K562 (cell line): ENCODE results near the gene ZNF816. TPM values are rescaled to one million over a fixed set of nuclear protein-coding genes. Genes with fewer than 3 reads are reported as not detected.

Experiments used
- BCL6 ChIP-seq: fragments of 250-450 bp; sonication (Bioruptor Pico); IDR thresholded peaks from 2 replicates; pipeline ENCODE4 v1.4.0; 2020
- CEBPG ChIP-seq, 3 experiments: fragments of 200-800 bp in 1 of 3; sonication (Bioruptor generic) in 1 of 3; sonication (generic) in 1 of 3; formaldehyde crosslinking in 1 of 3; IDR thresholded peaks in 2 of 3; conservative IDR thresholded peaks in 1 of 3; 2 replicates each; pipeline versions ENCODE4 v1.6.1 to v1.8.0; 2016 to 2022; ENCODE audit warnings: missing compliant biosample characterization in 2 of 3, missing genetic modification characterization in 2 of 3, mild to moderate bottlenecking in 1 of 3, missing genetic modification reagents in 1 of 3
- CXXC5 ChIP-seq: fragments of 250-450 bp; sonication (Bioruptor Pico); IDR thresholded peaks from 2 replicates; pipeline ENCODE4 v1.8.0; 2022; ENCODE audit warnings: inconsistent platforms, mild to moderate bottlenecking, moderate library complexity
- ELF2 ChIP-seq: fragments of 250-450 bp; sonication (Bioruptor Pico); IDR thresholded peaks from 2 replicates; pipeline ENCODE4 v1.5.0; 2021; ENCODE audit warnings: mild to moderate bottlenecking
- PTBP1 ChIP-seq: fragments of 200-400 bp; formaldehyde crosslinking; IDR thresholded peaks from 2 replicates; pipeline ENCODE4 v1.6.1; 2017; ENCODE audit warnings: low read depth, low read length
- SRSF3 ChIP-seq: fragments of 200-400 bp; formaldehyde crosslinking; IDR thresholded peaks from 2 replicates; pipeline ENCODE4 v1.6.1; 2016; ENCODE audit warnings: mild to moderate bottlenecking, low read length, moderate library complexity; ENCODE audit not compliant: insufficient read depth
- TFAM ChIP-seq: fragments of 250-450 bp; sonication (Bioruptor Pico); conservative IDR thresholded peaks from 2 replicates; pipeline ENCODE4 v1.5.0; 2021; ENCODE audit warnings: mild to moderate bottlenecking, moderate library complexity
- ZC3H11A ChIP-seq: IDR thresholded peaks from 2 replicates; pipeline ENCODE4 v1.6.1; 2012; ENCODE audit warnings: low read depth, low read length, improper control_type of control experiment
- ZC3H4 ChIP-seq: sonication (generic); formaldehyde crosslinking; IDR thresholded peaks from 2 replicates; pipeline ENCODE4 v1.9.0; 2021; ENCODE audit warnings: missing genetic modification reagents, borderline replicate concordance
- ZNF12 ChIP-seq: sonication (generic); formaldehyde crosslinking; IDR thresholded peaks from 2 replicates; pipeline ENCODE4 v1.4.0; 2020; ENCODE audit warnings: mild to moderate bottlenecking, missing genetic modification reagents
- ZNF436 ChIP-seq: fragments of 250-450, 450-650 bp; sonication (Bioruptor Pico); formaldehyde crosslinking; IDR thresholded peaks from 2 replicates; pipeline ENCODE4 v1.7.0; 2020; ENCODE audit warnings: mild to moderate bottlenecking
- ZNF586 ChIP-seq: fragments of 450-650 bp; formaldehyde crosslinking; conservative IDR thresholded peaks from 2 replicates; pipeline ENCODE4 v1.4.0; 2020; ENCODE audit warnings: mild to moderate bottlenecking, moderate library complexity
- polyA plus RNA-seq, 8 experiments: library from polyadenylated mRNA; depleted of rRNA in 4 of 8; stranded (reverse) in 5 of 8; unstranded in 3 of 8; fragments of >200 nt; fragmentation: Nextera tagmentation in 2 of 8; fragmentation: Illumina TruSeq in 1 of 8; extraction: Ambion mirVana in 2 of 8; extraction: Trizol in 1 of 8; gene quantifications; 2 replicates each; pipeline versions ENCODE4 v1.2.1 to v1.2.3, GENCODE V29; 2011 to 2014; ENCODE audit warnings: inconsistent platforms in 1 of 8, missing spikeins in 1 of 8
- total RNA-seq, 7 experiments: library from RNA; depleted of rRNA in 6 of 7; stranded (reverse); fragments of >200 nt in 6 of 7; fragmentation: Illumina TruSeq in 2 of 7; extraction: Trizol in 2 of 7; gene quantifications; 2 replicates each; pipeline versions ENCODE4 v1.2.1 to v1.2.3, GENCODE V29; 2011 to 2021; ENCODE audit warnings: low replicate concordance in 1 of 7
- TF ChIP-seq, protein P1 (sequence below): fragments of 450-650 bp; IDR thresholded peaks from 2 replicates; pipeline ENCODE4 v1.6.1; 2016; ENCODE audit warnings: low read depth, mild to moderate bottlenecking, moderate library complexity
- TF ChIP-seq, protein P2 (sequence below): fragments of 450-650 bp; formaldehyde crosslinking; conservative IDR thresholded peaks from 2 replicates; pipeline ENCODE4 v1.4.0; 2022; ENCODE audit warnings: mild to moderate bottlenecking, missing genetic modification characterization
- TF ChIP-seq, protein P3 (sequence below): fragments of 250-450 bp; sonication (Bioruptor Pico); IDR thresholded peaks from 2 replicates; pipeline ENCODE4 v1.5.0; 2021; ENCODE audit warnings: mild to moderate bottlenecking, borderline replicate concordance
- TF ChIP-seq, protein P4 (sequence below): conservative IDR thresholded peaks from 2 replicates; pipeline ENCODE4 v1.6.1; 2011; ENCODE audit warnings: low read depth, mild to moderate bottlenecking, low read length; ENCODE audit not compliant: control insufficient read depth
- TF ChIP-seq, protein P5 (sequence below): fragments of 450-650 bp; IDR thresholded peaks from 2 replicates; pipeline ENCODE4 v1.6.1; 2016; ENCODE audit warnings: borderline replicate concordance
- TF ChIP-seq, protein P6 (sequence below): fragments of 250-450 bp; sonication (Bioruptor Pico); IDR thresholded peaks from 2 replicates; pipeline ENCODE4 v1.8.0; 2021; ENCODE audit warnings: mild to moderate bottlenecking, moderate library complexity

ZNF816 gene
- total and polyA plus RNA-seq, 9 of the 15 experiments (the other 6 are each of a cell fraction or from before 2014, with no cell fraction given) = 8.6 to 23.4 (median 13.0) TPM

DNA sequence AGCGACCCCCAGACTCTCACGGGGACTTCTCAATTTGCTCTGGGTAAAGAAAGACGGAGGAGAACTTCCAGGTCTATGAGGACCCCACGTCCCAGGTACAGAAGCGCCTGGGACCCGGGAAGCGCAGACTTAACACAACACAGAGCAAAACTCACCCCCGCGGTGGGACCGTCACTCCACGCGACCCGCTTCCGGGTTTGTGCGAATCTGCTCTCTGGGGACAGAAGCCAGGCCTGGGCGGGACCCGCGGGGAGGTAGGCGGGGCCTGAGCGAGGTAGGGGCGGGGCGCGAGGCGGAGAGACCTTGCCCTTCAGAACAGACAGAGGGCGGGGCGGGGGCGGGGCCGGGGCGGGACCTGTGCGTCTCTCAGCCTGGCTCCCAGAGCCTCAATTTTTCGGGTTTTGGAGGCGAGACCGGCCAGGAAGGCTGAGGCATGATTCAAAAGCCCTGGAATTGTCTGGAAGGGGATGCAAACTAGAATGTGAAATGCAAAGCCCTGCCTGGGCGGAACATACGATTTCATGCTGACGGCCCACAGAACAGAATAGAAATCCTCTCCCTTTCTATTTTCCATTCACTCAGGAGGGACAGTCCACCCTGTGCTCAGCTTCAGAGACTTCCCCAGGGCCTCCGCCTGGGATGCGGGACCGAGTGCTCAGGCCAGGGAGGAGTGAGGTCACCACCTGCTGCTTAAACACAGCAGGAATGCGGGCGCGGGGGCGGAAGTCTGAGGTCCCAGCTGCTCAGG lies 20.1 kb downstream of the ZNF816 start (continued):
- TF ChIP-seq, protein P1, sequence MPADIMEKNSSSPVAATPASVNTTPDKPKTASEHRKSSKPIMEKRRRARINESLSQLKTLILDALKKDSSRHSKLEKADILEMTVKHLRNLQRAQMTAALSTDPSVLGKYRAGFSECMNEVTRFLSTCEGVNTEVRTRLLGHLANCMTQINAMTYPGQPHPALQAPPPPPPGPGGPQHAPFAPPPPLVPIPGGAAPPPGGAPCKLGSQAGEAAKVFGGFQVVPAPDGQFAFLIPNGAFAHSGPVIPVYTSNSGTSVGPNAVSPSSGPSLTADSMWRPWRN = no peak
- TF ChIP-seq ELF2 (CRISPR knock-in tag) = peak; percentile 91
- TF ChIP-seq, protein P2, sequence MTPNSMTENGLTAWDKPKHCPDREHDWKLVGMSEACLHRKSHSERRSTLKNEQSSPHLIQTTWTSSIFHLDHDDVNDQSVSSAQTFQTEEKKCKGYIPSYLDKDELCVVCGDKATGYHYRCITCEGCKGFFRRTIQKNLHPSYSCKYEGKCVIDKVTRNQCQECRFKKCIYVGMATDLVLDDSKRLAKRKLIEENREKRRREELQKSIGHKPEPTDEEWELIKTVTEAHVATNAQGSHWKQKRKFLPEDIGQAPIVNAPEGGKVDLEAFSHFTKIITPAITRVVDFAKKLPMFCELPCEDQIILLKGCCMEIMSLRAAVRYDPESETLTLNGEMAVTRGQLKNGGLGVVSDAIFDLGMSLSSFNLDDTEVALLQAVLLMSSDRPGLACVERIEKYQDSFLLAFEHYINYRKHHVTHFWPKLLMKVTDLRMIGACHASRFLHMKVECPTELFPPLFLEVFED (CRISPR knock-in tag) = no peak
- no peak for TF ChIP-seq CXXC5 (CRISPR knock-in tag)
- TF ChIP-seq SRSF3 = no peak
- TF ChIP-seq, protein P3, sequence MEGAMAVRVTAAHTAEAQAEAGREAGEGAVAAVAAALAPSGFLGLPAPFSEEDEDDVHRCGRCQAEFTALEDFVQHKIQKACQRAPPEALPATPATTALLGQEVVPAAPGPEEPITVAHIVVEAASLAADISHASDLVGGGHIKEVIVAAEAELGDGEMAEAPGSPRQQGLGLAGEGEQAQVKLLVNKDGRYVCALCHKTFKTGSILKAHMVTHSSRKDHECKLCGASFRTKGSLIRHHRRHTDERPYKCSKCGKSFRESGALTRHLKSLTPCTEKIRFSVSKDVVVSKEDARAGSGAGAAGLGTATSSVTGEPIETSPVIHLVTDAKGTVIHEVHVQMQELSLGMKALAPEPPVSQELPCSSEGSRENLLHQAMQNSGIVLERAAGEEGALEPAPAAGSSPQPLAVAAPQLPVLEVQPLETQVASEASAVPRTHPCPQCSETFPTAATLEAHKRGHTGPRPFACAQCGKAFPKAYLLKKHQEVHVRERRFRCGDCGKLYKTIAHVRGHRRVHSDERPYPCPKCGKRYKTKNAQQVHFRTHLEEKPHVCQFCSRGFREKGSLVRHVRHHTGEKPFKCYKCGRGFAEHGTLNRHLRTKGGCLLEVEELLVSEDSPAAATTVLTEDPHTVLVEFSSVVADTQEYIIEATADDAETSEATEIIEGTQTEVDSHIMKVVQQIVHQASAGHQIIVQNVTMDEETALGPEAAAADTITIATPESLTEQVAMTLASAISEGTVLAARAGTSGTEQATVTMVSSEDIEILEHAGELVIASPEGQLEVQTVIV (CRISPR knock-in tag) = no peak
- TF ChIP-seq TFAM = no peak
- TF ChIP-seq PTBP1 = no peak
- no peak for TF ChIP-seq BCL6 (CRISPR knock-in tag)
- no peak for TF ChIP-seq ZC3H11A
- no peak for TF ChIP-seq ZC3H4 (CRISPR knock-in tag)
- TF ChIP-seq, protein P4, sequence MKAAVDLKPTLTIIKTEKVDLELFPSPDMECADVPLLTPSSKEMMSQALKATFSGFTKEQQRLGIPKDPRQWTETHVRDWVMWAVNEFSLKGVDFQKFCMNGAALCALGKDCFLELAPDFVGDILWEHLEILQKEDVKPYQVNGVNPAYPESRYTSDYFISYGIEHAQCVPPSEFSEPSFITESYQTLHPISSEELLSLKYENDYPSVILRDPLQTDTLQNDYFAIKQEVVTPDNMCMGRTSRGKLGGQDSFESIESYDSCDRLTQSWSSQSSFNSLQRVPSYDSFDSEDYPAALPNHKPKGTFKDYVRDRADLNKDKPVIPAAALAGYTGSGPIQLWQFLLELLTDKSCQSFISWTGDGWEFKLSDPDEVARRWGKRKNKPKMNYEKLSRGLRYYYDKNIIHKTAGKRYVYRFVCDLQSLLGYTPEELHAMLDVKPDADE = peak; percentile 66; the same call in 1 of the 2 replicates
- TF ChIP-seq, protein P5, sequence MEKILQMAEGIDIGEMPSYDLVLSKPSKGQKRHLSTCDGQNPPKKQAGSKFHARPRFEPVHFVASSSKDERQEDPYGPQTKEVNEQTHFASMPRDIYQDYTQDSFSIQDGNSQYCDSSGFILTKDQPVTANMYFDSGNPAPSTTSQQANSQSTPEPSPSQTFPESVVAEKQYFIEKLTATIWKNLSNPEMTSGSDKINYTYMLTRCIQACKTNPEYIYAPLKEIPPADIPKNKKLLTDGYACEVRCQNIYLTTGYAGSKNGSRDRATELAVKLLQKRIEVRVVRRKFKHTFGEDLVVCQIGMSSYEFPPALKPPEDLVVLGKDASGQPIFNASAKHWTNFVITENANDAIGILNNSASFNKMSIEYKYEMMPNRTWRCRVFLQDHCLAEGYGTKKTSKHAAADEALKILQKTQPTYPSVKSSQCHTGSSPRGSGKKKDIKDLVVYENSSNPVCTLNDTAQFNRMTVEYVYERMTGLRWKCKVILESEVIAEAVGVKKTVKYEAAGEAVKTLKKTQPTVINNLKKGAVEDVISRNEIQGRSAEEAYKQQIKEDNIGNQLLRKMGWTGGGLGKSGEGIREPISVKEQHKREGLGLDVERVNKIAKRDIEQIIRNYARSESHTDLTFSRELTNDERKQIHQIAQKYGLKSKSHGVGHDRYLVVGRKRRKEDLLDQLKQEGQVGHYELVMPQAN = peak; percentile 26; the same call in 1 of the 2 replicates
- no peak for TF ChIP-seq CEBPG (CRISPR knock-in tag; IDR thresholded peaks at IDR 0.05)
- no peak for TF ChIP-seq CEBPG (tag; conservative IDR thresholded peaks at IDR 0.05 in 1 of 2, IDR thresholded peaks at IDR 0.05 in 1 of 2)
- no peak for TF ChIP-seq ZNF586
- TF ChIP-seq, protein P6, sequence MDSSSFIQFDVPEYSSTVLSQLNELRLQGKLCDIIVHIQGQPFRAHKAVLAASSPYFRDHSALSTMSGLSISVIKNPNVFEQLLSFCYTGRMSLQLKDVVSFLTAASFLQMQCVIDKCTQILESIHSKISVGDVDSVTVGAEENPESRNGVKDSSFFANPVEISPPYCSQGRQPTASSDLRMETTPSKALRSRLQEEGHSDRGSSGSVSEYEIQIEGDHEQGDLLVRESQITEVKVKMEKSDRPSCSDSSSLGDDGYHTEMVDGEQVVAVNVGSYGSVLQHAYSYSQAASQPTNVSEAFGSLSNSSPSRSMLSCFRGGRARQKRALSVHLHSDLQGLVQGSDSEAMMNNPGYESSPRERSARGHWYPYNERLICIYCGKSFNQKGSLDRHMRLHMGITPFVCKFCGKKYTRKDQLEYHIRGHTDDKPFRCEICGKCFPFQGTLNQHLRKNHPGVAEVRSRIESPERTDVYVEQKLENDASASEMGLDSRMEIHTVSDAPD (CRISPR knock-in tag) = no peak
- no peak for TF ChIP-seq ZNF12 (CRISPR knock-in tag)
- no peak for TF ChIP-seq ZNF436 (CRISPR knock-in tag)
